ENCODE measurements around the gene RTL10. TPM values are rescaled to one million over a fixed set of nuclear protein-coding genes. Genes with fewer than 3 reads are reported as not detected.
A peak's percentile ranks its signal among the peaks of the same experiment; 100 is the strongest.

RTL10 gene
- total RNA-seq, 1 experiment from 2014 or later = 21.5 TPM

- TF ChIP-seq NFYB (CRISPR knock-in tag; conservative IDR thresholded peaks at IDR 0.05; ENCODE audit: low read depth) = no peak
- no peak for TF ChIP-seq ZNF512 (CRISPR knock-in tag; IDR thresholded peaks at IDR 0.05; ENCODE audit: borderline replicate concordance)
- TF ChIP-seq JUN (CRISPR knock-in tag; IDR thresholded peaks at IDR 0.05) = no peak
- no peak for TF ChIP-seq GTF2I (CRISPR knock-in tag; conservative IDR thresholded peaks at IDR 0.05)
- TF ChIP-seq ZNF416 (CRISPR knock-in tag; IDR thresholded peaks at IDR 0.05) = no peak
- no peak for TF ChIP-seq MYBL2 (CRISPR knock-in tag; IDR thresholded peaks at IDR 0.05)
- TF ChIP-seq NR2C2 (CRISPR knock-in tag; IDR thresholded peaks at IDR 0.05) = no peak
- no peak for TF ChIP-seq ELF4 (CRISPR knock-in tag; IDR thresholded peaks at IDR 0.05; ENCODE audit: low read depth)
- no peak for TF ChIP-seq TP53 (CRISPR knock-in tag; IDR thresholded peaks at IDR 0.05)
These were observed 48.8 kb upstream of the RTL10 start (continued) for GRCh38 chr22:19903513-19903912.

GRCh38 chr22:19903031-19903430 is 48.4 kb upstream of the RTL10 start:
- DNase-seq (ENCODE audit: low spot score) (no peak), ATAC-seq (peak; percentile 60)
- ChIA-PET POLR2A (no interaction called here), CTCF (interaction anchor here (0.9 to 6.3 kb wide), 13 partner anchors 10 to 223 kb away, joined by 3 to 56 read pairs (median 4); no protein-coding TSS in a partner anchor)
- H3K27ac Mint-ChIP-seq = no peak overlapping the region
- H3K9me3 Mint-ChIP-seq = no peaks in the 10 kb centered on the region
- H3K4me3 Mint-ChIP-seq = no peak overlapping the region
- H3K4me1 Mint-ChIP-seq = peaks cover 11% of the 10 kb centered on the region
- TF ChIP-seq E2F1 (CRISPR knock-in tag; IDR thresholded peaks at IDR 0.05) (0 out of 2 replicates have a peak, but pooled peaks have one; percentile 22), ZNF219 (CRISPR knock-in tag; IDR thresholded peaks at IDR 0.05; ENCODE audit: borderline replicate concordance) (no peak), ETV6 (CRISPR knock-in tag; IDR thresholded peaks at IDR 0.05) (no peak), ZNF281 (CRISPR knock-in tag; IDR thresholded peaks at IDR 0.05) (0 out of 2 replicates have a peak, but pooled peaks have one; percentile 37), ZMAT4 (CRISPR knock-in tag; IDR thresholded peaks at IDR 0.05) (no peak), ZNF416 (CRISPR knock-in tag; IDR thresholded peaks at IDR 0.05) (no peak), PRDM15 (CRISPR knock-in tag; IDR thresholded peaks at IDR 0.05) (no peak)
- H3K27me3 Mint-ChIP-seq (ENCODE audit: low read depth) = no peaks in the 10 kb centered on the region; the same call in 1 of the 2 replicates
- no peaks in the 10 kb centered on the region for H3K36me3 Mint-ChIP-seq
